Skeletal muscle cell (primary cell): ENCODE data around the gene SYNE2.
"Not testable (repeated sequence)": the region's sequence is repeated elsewhere in the genome, so short reads cannot be mapped to it uniquely, and the experiment has no call there.

Source experiments
- DNase-seq: peaks from one replicate; pipeline ENCODE4 v3.0.0-alpha.2; 2010; ENCODE audit warnings: low read depth
- H3K4me3 ChIP-seq: 2 replicates; pipeline ENCODE4 v1.5.1; 2011; ENCODE audit warnings: low read depth, mild to moderate bottlenecking, control low read depth, low read length, moderate library complexity

Gene SYNE2

DNA sequence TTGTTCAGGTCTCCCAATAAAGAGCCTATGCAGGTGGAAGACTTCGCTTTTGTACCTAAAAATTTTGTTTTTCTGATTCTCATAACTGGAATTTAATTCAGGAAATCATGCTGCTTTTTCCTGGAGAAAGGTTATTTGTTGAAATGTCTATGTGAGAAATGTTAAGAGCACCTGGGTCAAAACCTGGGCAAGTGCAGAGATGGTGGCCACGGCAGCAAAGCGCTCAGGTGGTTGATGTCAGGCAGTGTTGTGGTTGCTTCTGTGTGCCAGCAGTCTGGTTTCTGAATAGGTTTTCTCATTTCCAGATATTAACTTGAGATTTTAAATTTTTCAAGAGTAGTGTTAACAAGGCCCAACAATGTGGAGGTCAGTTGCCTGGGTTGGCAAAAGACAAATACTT, 345.2 kb downstream of the SYNE2 start:
- no peak for DNase-seq
- H3K4me3 ChIP-seq: no peak overlapping the region

DNA sequence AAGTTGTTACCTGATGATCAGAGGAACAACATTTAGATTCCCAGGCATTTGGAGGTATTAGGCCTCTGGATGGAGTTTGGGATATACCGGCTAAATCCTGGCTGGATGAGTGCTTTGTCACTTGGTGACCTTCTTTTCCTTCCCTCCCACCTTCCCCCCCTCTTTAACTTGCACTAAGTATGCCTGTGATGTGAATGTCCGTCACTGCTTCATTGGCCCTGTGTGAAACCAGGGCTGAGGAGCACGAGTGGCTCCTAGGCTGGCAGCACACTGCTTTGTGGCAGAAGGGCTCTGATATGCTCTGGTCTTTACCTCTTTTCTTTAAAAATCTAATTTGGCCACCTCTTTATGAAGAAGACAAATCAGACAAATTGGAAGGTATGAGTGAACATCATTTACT, 345.7 kb downstream of the SYNE2 start:
- DNase-seq: no peak
- H3K4me3 ChIP-seq: no peak overlapping the region

DNA sequence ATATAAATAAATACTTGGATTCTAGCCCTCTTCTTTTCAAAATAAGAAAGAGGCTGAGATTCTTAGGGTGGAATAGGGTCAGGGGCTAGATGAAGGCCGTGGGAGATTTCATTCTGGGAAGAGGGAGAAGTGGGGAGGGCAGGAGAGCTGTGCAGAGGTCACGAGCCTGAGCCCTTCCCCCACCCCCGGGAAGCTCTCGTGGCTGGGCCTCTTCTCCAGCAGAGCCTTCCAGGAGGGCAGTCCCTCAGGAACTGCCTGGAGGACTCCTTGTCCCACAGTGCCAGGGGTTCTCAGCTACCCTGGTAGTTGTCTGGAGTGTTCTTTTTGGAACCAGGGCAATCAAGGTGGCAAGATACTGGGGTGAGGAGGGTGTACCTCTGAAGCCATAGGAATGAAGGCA, 347.4 kb downstream of the SYNE2 start:
- no peak overlapping the region for H3K4me3 ChIP-seq
- DNase-seq: no peak

DNA sequence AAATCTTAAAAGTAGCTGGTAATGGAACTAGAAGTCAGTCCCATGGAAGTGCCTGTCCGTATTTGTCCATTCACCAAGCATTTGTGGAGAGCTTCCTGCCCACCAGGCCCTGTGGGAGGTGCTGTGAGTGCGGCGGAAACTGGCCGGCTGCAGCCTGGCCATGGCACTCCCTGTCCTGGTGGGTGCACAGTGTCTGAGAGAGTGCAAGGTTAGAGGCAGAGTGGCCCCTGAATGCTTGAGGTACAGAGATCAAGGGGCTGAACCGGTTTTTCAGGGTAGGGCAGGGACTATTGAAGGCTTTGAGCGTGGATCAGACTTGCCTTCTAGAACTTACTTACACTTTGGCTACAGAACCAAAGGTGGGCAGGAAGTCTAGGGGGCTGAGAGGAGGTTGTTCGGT, 348.5 kb downstream of the SYNE2 start:
- DNase-seq: no peak
- no peak overlapping the region for H3K4me3 ChIP-seq

DNA sequence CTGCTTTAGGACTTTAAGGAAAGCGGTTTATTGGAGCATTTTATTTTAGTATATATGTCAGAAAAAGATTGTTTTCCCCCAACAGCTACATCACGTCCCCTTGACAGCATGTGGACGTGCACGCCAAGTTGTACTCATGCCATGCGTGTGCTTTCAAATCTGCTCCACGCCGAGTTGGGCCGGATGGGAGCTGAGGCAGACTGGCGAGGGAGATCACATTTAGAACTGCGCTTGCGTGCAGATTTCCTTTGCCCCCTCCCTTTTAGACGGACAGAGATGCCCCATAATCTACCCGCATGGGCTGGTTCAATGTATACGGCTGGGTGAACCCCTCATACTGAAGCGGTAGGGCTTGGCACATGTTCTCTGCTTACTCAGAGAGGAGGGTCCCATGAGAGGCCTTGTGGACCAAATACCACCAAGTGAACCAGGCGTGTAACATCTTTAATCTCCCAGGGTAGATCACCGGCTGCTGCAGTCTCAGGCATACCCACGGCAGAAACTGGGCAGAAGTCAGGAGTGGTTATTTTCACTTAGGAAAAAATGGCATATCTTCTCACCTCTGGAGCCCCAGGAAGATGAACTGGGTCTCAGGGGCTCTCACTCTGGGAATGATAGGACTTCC, 349.2 kb downstream of the SYNE2 start:
- H3K4me3 ChIP-seq: no peak overlapping the region
- DNase-seq: no peak

DNA sequence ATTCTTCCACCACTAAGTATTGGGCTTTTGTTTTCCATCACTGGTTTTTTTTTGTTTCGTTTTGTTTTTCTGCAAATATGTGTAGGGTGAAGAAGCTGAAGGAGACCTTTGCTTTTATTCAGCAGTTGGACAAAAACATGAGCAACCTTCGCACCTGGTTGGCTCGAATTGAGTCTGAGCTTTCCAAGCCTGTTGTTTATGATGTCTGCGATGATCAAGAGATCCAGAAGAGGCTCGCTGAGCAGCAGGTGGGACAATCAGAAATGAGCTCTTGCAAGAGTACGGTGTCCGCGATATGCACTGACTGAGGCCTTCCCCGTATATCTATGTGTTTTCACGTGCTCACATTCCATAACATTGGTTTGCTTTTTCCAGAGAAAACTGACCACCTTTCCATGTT, 349.9 kb downstream of the SYNE2 start:
- DNase-seq: no peak
- no peak overlapping the region for H3K4me3 ChIP-seq

DNA sequence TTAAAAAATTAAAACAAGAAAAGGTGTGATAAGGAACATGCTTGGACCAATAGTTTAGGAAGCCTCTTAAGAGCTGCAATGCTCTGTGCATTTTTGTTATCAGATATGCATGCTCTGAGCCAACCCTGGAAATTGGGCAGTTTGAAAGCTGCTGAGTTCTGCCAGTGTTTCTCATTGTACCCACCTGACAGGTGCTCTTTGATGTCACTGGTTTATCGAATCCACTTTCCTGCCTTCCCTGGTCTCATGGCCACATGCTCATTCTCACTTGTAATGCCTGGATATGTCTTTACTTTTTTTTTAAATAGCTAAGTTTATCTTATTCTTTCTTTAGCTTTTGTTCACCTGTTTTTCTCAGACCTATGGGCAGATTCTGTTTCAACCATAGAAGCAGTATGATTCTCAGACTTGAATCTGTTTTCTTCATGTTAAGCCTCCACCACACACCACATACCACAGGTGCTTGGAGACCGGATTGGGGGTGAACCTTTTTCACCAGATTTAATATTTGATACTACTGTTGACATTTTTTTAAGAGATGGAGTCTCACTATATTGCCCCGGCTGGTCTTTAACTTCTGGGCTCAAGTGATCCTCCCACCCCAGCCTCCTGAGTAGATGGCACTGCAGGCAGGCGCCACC, 350.7 kb downstream of the SYNE2 start:
- no peak overlapping the region for H3K4me3 ChIP-seq
- no peak for DNase-seq

DNA sequence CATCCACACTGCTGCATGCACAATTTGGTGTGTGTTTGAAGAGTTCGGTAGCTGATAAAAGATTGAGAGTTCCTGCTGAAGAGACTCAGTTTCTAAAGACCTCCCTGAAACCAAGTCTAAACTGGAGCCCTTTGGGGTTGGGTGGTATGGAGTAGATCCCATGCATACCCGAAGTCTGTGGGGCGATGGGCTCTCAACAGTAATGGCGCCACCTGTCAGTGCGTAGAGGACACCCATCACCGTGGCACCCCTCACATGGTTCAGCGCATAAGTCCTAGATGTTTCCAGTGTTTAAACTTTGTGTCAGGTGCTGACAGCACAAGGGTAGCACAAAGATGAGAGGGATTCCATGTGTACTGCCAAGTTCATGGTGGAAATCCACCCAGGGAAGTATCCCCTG, 355.5 kb downstream of the SYNE2 start:
- H3K4me3 ChIP-seq: no peak overlapping the region
- no peak for DNase-seq

DNA sequence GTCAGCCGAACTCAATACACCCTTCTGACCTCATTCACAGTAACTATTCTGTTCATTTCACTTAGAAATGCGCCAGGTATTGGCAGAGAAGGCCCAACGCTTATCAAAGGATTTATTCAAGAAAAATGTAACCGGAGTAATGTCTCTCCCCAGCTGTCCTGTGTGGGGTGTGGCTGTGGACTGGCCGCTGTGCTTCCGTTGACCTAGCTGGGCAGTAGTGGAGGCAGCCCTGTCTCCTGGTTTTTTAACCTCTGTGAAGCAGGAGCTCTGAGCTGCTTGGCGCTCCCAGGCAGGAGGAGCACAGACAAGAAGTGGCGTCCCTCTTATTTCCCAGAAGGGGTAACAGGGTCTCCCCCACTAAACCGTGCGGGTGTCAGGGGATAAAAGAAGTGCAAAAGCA, 356.2 kb downstream of the SYNE2 start:
- no peak for DNase-seq
- H3K4me3 ChIP-seq: no peak overlapping the region

DNA sequence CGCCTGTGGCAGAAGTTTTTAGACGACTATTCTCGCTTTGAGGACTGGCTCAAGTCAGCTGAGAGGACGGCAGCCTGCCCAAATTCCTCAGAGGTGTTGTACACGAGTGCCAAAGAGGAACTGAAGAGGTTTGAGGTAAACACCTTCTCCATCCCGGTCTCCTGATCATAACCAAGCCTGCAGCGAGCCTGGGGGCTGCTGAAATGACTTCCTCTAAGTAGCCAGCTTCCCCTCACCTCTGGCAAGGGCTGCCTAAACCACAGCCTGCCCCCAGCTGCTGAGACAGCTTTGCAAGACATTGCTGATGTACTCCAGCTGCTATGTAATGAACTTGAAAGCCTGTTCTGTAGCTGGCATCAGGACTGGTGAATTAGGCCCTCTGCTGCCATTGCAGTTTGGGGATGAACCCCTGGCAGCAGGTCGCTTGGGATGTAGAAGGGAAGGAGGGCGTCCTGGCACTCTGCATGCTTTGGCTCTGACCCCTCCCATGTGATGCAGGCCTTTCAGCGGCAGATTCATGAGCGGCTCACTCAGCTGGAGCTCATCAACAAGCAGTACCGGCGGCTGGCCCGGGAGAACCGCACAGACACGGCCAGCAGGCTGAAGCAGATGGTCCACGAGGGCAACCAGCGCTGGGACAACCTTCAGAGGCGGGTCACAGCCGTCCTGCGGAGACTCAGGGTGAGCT, 356.8 kb downstream of the SYNE2 start:
- H3K4me3 ChIP-seq: no peak overlapping the region
- DNase-seq: no peak

DNA sequence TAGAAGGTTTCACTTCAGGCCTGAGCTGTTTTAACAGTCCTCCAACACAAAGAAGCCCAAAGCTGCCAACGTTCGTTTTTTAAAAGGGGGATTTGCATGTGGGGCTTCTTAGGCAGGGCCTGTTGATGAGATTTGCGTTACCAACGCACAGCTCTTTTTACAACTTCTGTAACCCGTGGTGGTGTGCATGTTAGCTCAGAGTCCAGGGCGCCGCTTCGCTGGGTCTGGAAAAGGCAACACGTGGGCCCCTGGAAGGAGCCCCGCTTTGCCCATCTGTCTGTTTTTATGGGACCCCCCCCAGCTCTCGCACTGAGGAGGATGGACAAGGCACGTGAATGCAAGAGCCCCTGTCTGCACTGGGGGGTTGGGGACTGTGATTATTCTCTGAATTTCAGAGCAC, 357.4 kb downstream of the SYNE2 start:
- no peak for DNase-seq
- no peak overlapping the region for H3K4me3 ChIP-seq

DNA sequence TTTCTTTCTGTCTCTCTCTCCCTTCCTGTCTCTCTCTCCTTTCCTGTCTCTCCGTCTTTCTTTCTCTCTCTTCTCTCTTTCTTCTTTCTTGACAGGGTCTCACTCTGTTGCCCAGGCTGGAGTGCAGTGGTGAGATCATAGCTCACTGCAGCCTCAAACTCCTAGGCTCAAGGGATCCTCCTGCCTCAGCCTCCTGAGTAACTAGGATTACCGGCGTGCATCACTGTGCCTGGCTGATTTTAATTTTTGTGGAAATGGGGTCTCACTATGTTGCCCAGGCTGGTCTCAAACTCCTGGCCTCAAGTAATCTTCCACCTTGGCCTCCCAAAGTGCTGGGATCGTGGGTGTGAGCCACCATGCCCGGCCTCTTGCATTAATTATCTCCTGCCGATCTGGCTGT, 358.1 kb downstream of the SYNE2 start:
- not testable (repeated sequence) for DNase-seq, H3K4me3 ChIP-seq

DNA sequence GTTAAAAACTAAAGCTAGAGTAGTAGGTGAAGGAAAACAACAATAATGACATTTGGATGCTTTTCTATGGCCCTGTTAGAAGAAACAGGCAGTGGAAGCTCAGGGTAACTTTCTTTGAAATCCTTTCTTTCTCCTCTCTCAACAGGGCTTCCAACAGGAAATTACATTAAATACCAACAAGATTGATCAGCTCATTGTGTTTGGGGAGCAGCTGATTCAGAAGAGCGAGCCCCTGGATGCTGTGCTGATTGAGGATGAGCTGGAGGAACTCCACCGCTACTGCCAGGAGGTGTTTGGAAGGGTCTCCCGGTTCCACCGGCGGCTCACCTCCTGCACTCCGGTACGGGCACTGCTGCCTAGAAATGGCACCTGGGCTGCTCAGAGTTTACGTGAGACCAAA, 359.9 kb downstream of the SYNE2 start:
- no peak overlapping the region for H3K4me3 ChIP-seq
- no peak for DNase-seq

DNA sequence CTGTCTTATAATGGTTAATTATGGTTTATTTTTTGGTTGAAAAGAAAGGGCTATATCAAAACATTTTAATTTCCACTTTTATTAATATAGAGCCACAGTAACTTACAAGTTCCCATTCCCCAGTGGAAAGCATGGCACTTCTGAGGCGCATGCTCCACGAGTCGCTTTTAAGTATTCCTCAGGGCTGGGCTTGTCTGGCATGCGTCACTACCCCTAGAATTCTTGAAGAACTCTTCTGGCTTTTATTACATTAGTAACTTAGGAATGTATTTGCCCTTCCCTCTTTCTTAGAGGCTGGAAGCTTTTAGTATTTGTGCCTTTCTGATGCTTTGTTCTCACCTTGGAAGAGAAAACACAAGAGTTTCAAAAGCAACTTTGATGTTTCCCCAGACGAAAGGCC, 360.3 kb downstream of the SYNE2 start:
- no peak for DNase-seq
- no peak overlapping the region for H3K4me3 ChIP-seq

DNA sequence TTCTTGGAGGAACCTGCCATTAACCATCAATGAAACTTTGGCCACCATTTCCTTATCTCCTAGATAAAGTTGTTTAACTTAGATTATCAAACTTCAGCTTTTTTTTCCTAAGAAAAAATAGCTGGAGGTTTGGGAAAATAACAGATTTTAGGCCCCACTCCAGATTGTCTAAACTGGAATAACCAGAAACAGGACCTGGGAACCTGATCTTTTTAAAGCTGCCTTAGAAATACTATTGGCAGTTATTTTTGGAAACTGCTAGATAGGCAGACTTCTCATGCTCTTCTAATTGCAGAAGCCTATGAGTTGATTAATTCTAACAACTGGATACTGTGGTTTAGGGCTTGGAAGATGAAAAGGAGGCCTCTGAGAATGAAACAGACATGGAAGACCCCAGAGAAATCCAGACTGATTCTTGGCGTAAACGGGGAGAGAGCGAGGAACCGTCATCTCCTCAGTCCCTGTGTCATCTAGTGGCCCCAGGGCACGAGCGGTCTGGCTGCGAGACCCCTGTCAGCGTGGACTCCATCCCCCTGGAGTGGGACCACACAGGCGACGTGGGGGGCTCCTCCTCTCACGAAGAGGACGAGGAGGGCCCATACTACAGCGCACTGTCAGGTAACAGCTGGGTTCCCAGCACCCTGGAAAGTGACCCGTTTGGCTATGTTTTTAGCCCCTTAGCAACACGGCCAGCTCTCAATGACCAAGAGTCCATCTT, 361.2 kb downstream of the SYNE2 start:
- no peak for DNase-seq
- no peak overlapping the region for H3K4me3 ChIP-seq

DNA sequence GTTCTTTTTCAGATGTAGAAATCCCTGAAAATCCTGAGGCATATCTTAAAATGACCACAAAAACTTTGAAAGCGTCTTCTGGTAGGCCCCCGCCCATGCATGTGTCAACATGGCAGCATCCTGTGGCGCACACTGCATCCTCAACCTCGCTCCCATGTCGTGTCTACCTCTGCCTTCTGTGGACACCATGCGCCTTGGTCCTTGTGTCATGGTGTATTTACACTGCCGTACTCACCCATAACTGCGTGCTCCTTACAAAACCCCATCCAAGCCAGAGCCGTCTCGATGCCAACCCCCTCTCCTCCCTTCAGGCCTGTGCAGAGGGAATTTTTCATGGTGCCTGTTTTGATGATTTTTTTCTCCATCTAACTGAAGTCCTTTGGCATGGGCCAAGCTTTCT, 362.5 kb downstream of the SYNE2 start:
- H3K4me3 ChIP-seq: no peak overlapping the region
- no peak for DNase-seq

DNA sequence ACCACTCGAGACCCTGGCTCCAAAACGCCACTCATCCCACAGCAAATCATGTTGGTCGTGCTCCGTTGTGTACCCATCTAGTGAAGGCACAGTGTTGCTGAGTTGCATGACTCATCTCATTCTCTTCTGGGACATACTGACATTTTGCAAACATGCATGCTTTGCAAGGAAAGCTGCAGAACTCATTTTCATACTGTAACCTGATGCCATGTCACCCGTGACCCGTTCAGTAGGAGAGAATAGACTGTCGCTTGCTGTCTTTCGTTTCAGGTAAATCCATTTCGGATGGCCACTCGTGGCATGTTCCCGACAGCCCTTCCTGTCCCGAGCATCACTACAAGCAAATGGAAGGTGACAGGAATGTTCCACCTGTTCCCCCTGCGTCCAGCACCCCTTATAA, 363.2 kb downstream of the SYNE2 start:
- no peak overlapping the region for H3K4me3 ChIP-seq
- no peak for DNase-seq

DNA sequence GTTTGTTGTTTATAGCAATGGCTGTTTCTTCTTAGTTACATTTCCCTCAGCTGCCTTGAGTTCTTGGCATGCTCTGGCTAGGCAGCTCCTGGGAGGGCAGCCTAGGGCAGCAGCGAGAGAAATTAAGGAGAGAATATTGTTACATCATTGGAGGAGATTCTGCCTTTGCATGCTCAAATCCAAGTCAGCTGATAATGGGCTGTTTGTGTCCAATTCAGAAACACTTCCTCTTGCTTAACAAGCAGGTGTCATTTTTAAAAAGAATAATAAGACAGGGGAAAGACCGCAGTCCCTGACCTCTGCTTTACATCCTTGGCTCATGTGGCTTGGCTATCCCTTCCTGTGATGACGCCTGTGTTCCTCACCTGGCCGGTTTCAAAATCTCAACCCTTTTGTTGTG, 364.5 kb downstream of the SYNE2 start:
- H3K4me3 ChIP-seq: no peak overlapping the region
- DNase-seq: no peak

DNA sequence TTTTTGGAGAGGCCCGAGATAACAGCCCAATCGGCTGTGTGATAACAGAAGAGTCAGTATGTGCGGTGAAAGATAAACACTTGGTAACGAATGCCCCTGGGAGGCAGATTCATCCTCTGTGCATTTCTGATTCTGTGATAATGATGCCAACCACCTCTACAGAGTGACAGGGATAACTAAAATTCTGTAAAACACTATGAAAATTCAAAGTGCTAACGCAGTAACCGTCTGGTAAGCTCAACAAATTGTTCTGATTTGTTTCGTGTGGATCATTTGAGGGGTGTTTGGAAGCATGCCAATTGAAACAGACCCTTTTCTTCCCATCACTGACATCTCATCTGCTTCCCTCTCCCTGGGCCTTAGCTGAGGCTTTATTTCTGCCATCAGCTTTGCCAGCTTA, 365.0 kb downstream of the SYNE2 start:
- no peak for DNase-seq
- H3K4me3 ChIP-seq: no peak overlapping the region

DNA sequence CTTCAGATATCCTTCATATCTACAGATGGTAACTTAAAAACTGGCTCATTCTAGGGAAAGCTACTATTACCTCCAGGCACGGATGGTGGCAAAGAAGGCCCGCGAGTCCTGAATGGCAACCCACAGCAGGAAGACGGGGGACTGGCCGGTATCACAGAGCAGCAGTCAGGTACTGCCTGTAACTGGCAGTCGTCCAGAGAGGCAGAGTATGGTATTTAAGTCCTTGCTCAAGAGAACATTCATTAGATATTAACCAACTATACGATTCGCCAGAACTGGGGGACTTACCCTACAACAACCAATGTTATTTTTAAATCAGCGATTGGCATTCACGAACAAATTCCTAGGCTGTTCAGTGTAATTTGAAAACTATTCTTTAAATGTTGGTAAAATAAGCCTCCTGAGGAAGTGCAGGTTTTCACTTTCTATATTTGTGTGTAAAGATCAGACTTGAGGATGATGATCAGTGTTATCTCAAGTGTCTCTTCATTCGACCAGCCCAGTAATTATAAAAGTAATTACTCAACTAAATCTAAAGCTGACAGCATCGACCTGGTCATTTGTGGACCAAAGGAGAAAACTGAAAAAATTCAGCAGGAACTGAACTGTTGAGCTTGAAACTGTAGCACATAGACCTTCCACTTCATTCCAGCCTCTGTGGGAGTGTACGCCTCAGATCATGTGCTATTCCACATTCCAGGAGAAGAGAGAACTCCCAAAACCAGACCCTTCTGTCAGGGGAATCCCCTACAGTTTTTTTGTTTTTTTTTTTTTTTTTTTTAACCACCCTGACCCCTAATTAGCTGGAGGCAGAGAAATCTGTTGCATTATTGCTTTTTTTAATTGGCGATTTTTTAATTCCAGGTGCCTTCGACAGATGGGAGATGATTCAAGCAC, 365.8 kb downstream of the SYNE2 start:
- no peak overlapping the region for H3K4me3 ChIP-seq
- DNase-seq: no peak
